MM.1S (cell line): ENCODE data around the gene SH3BP2.

ENCODE experiments used
- DNase-seq: peaks from one replicate; pipeline ENCODE4 v3.0.0-alpha.2; 2015
- H2AFZ ChIP-seq: fragments of 300-600 bp; sonication (generic); 2 replicates; pipeline ENCODE4 v1.6.0; 2016; ENCODE audit warnings: antibody characterized with exemption, low read length
- H3F3A ChIP-seq: fragments of 300-600 bp; sonication (generic); 2 replicates; pipeline ENCODE4 v1.6.1; 2016; ENCODE audit warnings: mild to moderate bottlenecking, antibody characterized with exemption, low read length, moderate library complexity, mixed read lengths; ENCODE audit not compliant: insufficient read depth
- H3K27ac ChIP-seq: fragments of 300-600 bp; sonication (generic); 2 replicates; pipeline ENCODE4 v1.5.1; 2016; ENCODE audit warnings: mild to moderate bottlenecking, low read length
- H3K27me3 ChIP-seq: fragments of 300-600 bp; sonication (generic); replicated peaks from 2 replicates; pipeline ENCODE4 v1.6.0; 2016; ENCODE audit warnings: low read length; ENCODE audit not compliant: insufficient read depth
- H3K36me3 ChIP-seq: fragments of 300-600 bp; sonication (generic); replicated peaks from 2 replicates; pipeline ENCODE4 v1.6.1; 2016; ENCODE audit warnings: mild to moderate bottlenecking, low read length, mixed read lengths; ENCODE audit not compliant: insufficient read depth
- H3K4me1 ChIP-seq: fragments of 300-600 bp; sonication (generic); 2 replicates; pipeline ENCODE4 v1.6.1; 2016; ENCODE audit warnings: low read length, mixed read lengths
- H3K4me2 ChIP-seq: fragments of 300-600 bp; sonication (generic); 2 replicates; pipeline ENCODE4 v1.6.0; 2016; ENCODE audit warnings: low read depth, low read length
- H3K4me3 ChIP-seq: fragments of 300-600 bp; sonication (generic); 2 replicates; pipeline ENCODE4 v1.5.1; 2016; ENCODE audit warnings: low read length, mixed read lengths
- H3K79me2 ChIP-seq: fragments of 300-600 bp; sonication (generic); 2 replicates; pipeline ENCODE4 v1.6.1; 2016; ENCODE audit warnings: mixed run types, low read length, mixed read lengths
- H3K9ac ChIP-seq: fragments of 300-600 bp; sonication (generic); 2 replicates; pipeline ENCODE4 v1.6.1; 2016; ENCODE audit warnings: low read length, mixed read lengths
- H3K9me2 ChIP-seq: fragments of 300-600 bp; sonication (generic); replicated peaks from 2 replicates; pipeline ENCODE4 v1.6.1; 2016; ENCODE audit warnings: mild to moderate bottlenecking, low read length, mixed read lengths; ENCODE audit not compliant: insufficient read depth
- H3K9me3 ChIP-seq: fragments of 300-600 bp; sonication (generic); replicated peaks from 2 replicates; pipeline ENCODE4 v1.6.1; 2016; ENCODE audit warnings: mild to moderate bottlenecking, low read length, mixed read lengths; ENCODE audit not compliant: insufficient read depth
- H4K20me1 ChIP-seq: fragments of 300-600 bp; sonication (generic); 2 replicates; pipeline ENCODE4 v1.6.1; 2016; ENCODE audit warnings: mild to moderate bottlenecking, low read length, moderate library complexity, mixed read lengths; ENCODE audit not compliant: insufficient read depth
- CTCF ChIP-seq: fragments of 300-600 bp; sonication (generic); IDR thresholded peaks from 2 replicates; pipeline ENCODE4 v1.5.1; 2016; ENCODE audit warnings: antibody characterized with exemption, low read length, mixed read lengths
- EZH2 ChIP-seq: fragments of 300-600 bp; sonication (generic); optimal IDR thresholded peaks from 2 replicates; pipeline ENCODE3; 2017; ENCODE audit warnings: low read depth, mild to moderate bottlenecking, antibody characterized with exemption, low read length, mixed read lengths
- EZH2phosphoT487 ChIP-seq: fragments of 300-600 bp; sonication (generic); IDR thresholded peaks from 2 replicates; pipeline ENCODE4 v1.6.1; 2018; ENCODE audit warnings: antibody characterized with exemption, low read length

Gene SH3BP2

DNA sequence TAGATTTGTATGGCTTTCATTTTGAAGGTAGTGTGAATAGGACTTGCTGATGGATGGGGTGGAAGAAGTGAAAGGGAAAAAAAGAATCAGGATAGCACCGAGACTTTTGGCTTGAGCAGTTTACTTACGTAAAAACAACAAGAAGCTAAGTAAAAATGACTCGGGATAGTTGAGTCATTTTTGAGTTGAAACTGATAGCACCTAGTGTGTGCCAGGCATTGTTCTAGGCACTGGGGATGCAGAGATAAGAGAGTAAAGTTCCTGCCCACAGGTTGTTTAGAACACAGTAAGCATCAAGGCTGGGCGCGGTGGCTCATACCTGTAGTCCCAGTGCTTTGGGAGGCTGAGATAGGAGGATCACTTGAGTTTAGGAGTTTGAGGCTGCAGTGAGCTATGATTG lies 85.5 kb downstream of the SH3BP2 start:
- no peak overlapping the region for H3K27ac ChIP-seq
- H4K20me1 ChIP-seq, result no peaks in the 10 kb centered on the region
- no peak overlapping the region for H3K4me3 ChIP-seq
- TF ChIP-seq CTCF (no peak), EZH2phosphoT487 (no peak), EZH2 (no peak)
- no peak for DNase-seq
- H3K4me1 ChIP-seq, result no peaks in the 10 kb centered on the region
- H3K36me3 ChIP-seq, result no peaks in the 10 kb centered on the region
- no peak overlapping the region for H3K4me2 ChIP-seq
- H3K27me3 ChIP-seq, result no peaks in the 10 kb centered on the region
- no peak overlapping the region for H3K9ac ChIP-seq
- H3K9me2 ChIP-seq, result no peaks in the 10 kb centered on the region
- H3K79me2 ChIP-seq, result peaks cover 55% of the 10 kb centered on the region
- H3F3A ChIP-seq, result no peaks in the 10 kb centered on the region; the same call in 1 of the 2 replicates
- H3K9me3 ChIP-seq, result no peaks in the 10 kb centered on the region
- H2AFZ ChIP-seq, result no peak overlapping the region

DNA sequence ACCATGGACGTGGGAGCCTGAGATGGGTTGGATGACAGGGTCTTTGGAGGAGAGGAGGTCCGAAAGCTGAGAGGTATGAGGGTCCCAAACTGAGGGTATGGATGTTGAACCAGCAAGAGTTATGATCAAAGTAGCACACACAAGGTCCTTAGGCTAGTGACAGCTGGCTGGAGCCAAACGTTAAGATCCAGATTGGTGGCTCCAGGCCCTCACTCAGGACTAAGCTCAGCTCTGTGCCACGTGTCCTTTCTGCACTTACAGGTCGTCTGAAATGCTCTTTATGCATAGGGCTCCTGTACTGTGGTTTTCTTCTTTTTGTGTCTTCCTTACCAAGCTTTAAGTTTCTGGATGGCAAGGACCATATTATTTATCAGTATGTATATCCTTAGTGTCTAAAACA lies 86.1 kb downstream of the SH3BP2 start:
- no peak overlapping the region for H3K4me3 ChIP-seq
- H3K4me2 ChIP-seq, result no peak overlapping the region
- no peaks in the 10 kb centered on the region for H3K4me1 ChIP-seq
- no peak overlapping the region for H3K27ac ChIP-seq
- H3K9ac ChIP-seq, result no peak overlapping the region
- H3K27me3 ChIP-seq, result no peaks in the 10 kb centered on the region
- H3K79me2 ChIP-seq, result peaks cover 48% of the 10 kb centered on the region
- 0 out of 2 replicates have a peak, but pooled peaks cover 1% of the 10 kb centered on the region for H3K36me3 ChIP-seq
- no peaks in the 10 kb centered on the region for H3K9me3 ChIP-seq
- no peaks in the 10 kb centered on the region; the same call in 1 of the 2 replicates for H3F3A ChIP-seq
- H4K20me1 ChIP-seq, result no peaks in the 10 kb centered on the region
- no peak overlapping the region for H2AFZ ChIP-seq
- TF ChIP-seq EZH2 (no peak), EZH2phosphoT487 (no peak), CTCF (no peak)
- no peaks in the 10 kb centered on the region for H3K9me2 ChIP-seq
- DNase-seq, result no peak

DNA sequence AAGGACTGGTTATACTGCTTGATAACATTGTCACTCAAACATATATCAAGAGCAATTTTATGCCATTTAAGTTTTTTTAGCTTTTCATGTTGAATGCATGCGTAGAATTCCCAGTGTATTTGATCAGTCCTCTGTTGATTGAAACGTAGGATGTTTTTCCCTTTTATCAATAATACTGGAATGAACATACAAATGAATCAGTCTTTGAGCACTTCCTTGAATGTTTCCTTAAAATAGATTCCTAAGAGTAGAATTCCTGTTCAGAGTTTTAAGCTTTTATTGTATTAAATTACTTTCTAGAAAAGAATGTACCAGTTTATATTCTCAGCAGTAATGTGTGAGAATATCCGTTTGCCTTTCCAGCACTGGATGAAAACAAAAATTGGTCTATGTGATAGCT lies 88.5 kb downstream of the SH3BP2 start:
- Histone ChIP-seq H3K9ac (no peak overlapping the region), H3K9me2 (no peaks in the 10 kb centered on the region), H3K79me2 (peaks cover 26% of the 10 kb centered on the region), H2AFZ (no peak overlapping the region), H3K4me1 (no peaks in the 10 kb centered on the region), H3K4me3 (no peak overlapping the region), H3K9me3 (no peaks in the 10 kb centered on the region), H3F3A (no peaks in the 10 kb centered on the region; the same call in 1 of the 2 replicates), H3K36me3 (peaks cover 7% of the 10 kb centered on the region; the same call in 1 of the 2 replicates), H3K4me2 (no peak overlapping the region), H3K27ac (no peak overlapping the region), H3K27me3 (no peaks in the 10 kb centered on the region), H4K20me1 (no peaks in the 10 kb centered on the region)
- DNase-seq, result no peak
- TF ChIP-seq CTCF (no peak), EZH2phosphoT487 (no peak), EZH2 (no peak)
